ENCODE data around the gene DAPK3.
A peak's percentile ranks its signal among the peaks of the same experiment; 100 is the strongest.

The DAPK3 gene

DNA sequence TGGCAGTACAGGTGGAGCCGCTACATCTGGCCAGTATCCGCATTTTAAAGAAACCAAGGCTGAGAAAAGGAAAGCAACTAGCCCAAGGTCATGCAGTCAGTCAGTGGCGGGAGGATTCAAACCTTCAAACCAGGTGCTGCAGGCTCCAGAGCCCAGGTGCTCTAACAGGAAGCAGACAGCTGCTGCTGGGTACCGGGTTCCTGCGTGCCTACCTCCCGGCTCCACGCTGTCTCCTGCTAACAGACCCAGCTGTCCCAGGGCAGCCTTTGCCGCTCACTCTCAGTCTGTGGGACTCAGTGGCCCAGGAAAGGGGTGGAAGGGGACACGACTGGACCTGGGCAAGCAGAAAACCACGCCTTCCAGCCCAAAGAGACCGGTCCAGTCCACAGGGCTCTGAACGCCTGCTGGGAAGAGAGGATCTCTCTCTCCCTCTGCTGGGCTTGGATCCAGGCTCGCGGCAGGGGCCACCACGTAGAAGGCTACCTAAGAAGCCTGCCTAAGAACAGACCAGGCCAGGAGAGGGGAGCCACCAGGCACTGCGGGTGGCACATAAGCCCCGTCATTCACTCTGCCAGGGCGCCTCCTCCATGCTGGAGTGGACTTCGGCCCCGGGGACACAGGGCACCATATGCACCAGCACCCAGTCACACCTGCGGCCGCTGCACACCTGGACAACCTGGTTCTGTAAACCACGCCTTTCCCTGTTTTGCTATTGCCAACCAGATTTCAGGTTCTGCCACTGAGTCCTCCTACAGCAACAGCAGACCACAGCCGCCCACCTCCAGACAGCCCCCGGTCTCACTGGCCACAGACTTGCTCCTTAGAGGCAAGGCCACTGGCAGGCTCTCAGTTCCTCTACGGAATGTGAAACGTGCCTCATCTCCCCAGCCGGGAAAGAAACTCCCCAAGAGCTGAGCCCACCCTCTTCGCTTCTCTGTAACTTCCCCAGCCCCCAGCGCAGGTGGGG, 4.6 kb downstream of the DAPK3 start:
- Mint-ChIP-seq H3K9me3 (no peaks in the 10 kb centered on the region), H3K27ac (peak overlapping the region; percentile 86), H3K4me3 (no peak overlapping the region), H3K4me1 (peaks cover 33% of the 10 kb centered on the region), H3K27me3 (ENCODE audit: low read depth, poor library complexity) (peaks cover 4% of the 10 kb centered on the region), H3K36me3 (ENCODE audit: low read depth) (peaks cover 39% of the 10 kb centered on the region)
- no peak for DNase-seq
- no peak for TF ChIP-seq CTCF (IDR thresholded peaks at IDR 0.05)

DNA sequence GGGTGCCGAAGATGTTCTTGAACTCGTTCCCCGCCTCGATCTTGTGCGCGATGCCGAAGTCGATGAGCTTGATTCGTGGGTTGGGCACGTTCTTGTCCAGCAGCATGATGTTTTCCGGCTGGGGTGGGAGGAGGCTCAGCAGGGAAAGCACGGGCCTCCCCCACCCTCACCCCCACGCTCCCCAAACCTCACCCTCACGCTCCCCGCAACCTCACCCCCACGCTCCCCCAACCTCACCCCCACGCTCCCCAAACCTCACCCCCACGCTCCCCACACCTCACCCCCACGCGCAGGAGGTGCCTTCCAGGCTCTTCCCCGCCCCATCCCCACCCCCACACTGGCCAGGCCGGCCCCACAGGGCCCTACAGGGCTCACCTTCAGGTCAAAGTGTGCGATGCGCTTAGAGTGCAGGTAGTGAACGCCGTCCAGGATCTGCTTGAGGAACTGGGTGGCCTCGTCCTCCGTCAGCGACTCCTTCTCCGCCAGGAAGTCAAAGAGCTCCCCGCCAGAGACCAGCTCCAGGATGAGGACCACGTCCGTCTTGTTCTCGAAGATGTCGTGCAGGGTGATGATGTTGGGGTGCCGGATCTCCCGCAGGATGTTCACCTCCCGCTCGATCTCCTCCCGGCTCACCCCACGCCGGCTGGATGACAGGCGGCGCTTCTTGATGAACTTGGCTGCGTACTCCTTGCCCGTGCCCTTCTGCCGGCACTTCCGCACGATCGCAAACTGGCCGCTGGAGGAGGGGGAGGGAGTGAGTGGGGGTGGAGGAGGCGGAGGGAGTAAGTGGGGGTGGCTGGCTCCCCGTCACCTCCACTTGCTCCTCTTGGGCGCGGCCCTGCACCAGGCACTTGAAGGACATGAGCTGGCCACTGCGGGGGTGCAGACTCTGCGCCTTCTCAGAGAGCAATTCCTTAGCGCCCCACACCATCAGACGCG, 6.4 kb downstream of the DAPK3 start:
- Mint-ChIP-seq H3K36me3 (ENCODE audit: low read depth) (peaks cover 39% of the 10 kb centered on the region), H3K4me1 (peaks cover 21% of the 10 kb centered on the region), H3K9me3 (no peaks in the 10 kb centered on the region), H3K27me3 (ENCODE audit: low read depth, poor library complexity) (no peaks in the 10 kb centered on the region), H3K27ac (peak overlapping the region; percentile 71), H3K4me3 (no peak overlapping the region)
- DNase-seq = no peak
- no peak for TF ChIP-seq CTCF (IDR thresholded peaks at IDR 0.05)

DNA sequence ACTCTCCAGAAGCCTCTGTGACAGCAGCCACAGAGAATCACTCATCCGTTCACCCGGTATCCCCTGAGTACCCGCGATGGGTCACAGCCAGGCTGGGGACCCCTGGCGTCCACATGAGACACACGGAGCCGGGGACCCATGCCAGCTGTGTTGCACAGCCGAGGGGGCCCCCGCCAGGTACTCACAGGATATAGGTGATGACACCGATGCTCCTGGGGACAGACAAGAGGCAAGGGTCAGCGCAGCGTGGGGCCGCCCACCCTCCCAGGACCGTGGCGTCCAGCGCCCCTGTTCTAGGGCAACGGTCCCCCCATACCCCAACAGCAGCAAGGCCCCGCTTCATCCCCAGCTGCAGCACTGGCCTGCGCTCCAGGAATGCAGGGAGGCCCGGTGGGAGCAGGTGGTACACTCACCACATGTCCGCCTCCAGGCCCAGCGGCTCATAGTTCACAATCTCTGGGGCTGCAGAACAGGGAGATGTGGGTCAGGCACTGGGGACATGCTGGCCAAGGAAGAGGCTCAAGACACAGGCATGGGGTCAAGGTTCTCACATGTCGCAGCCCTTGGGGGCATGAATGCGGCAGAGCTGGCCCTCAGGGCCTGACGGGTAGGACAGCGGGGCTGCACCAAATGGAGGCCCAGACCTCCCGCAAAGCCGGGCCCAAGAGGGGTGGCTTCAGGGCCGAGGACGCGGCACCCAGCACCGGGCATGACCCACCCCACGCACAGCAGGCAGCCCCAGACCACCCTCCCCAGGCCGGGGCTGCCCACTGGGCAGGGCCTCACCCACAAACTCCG, 7.2 kb downstream of the DAPK3 start:
- no peak for DNase-seq
- H3K9me3 Mint-ChIP-seq = no peaks in the 10 kb centered on the region
- peaks cover 39% of the 10 kb centered on the region for H3K36me3 Mint-ChIP-seq (ENCODE audit: low read depth)
- no peak overlapping the region for H3K27ac Mint-ChIP-seq
- no peak overlapping the region for H3K4me3 Mint-ChIP-seq
- no peaks in the 10 kb centered on the region for H3K27me3 Mint-ChIP-seq (ENCODE audit: low read depth, poor library complexity)
- TF ChIP-seq CTCF (IDR thresholded peaks at IDR 0.05) = no peak
- H3K4me1 Mint-ChIP-seq = peaks cover 12% of the 10 kb centered on the region

DNA sequence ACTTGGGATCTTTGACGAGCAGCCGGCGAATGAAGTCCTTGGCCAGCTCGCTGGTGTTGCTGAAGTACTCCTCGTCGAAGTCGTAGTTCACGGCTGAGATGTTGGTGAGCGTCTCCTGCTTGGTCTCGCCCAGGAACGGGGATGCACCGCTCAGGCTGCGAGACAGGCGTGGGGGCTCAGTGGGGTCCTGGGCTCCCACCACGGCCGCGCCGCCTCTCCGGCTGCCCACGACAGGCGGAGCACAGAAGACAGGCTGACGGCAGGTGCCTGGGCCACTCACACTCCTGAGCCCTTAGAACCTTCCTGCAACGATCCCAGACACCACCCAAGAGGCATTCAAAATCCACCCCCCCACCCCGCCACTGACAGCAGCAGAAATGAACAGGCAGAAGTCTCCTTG, 9.9 kb downstream of the DAPK3 start:
- Mint-ChIP-seq H3K4me3 (no peak overlapping the region), H3K27me3 (ENCODE audit: low read depth, poor library complexity) (no peaks in the 10 kb centered on the region), H3K36me3 (ENCODE audit: low read depth) (peaks cover 31% of the 10 kb centered on the region), H3K4me1 (no peaks in the 10 kb centered on the region), H3K9me3 (no peaks in the 10 kb centered on the region), H3K27ac (no peak overlapping the region)
- DNase-seq = no peak
- no peak for TF ChIP-seq CTCF (IDR thresholded peaks at IDR 0.05)

- TF ChIP-seq CTCF (IDR thresholded peaks at IDR 0.05) = no peak
- Mint-ChIP-seq H3K4me3 (no peak overlapping the region), H3K27me3 (ENCODE audit: low read depth, poor library complexity) (no peaks in the 10 kb centered on the region), H3K36me3 (ENCODE audit: low read depth) (peaks cover 21% of the 10 kb centered on the region), H3K4me1 (no peaks in the 10 kb centered on the region), H3K9me3 (no peaks in the 10 kb centered on the region), H3K27ac (no peak overlapping the region)
- no peak for DNase-seq
Measured at GRCh38 chr19:3959766-3960131, 11.2 kb downstream of the DAPK3 start.
